Stimulated activated CD4-positive, alpha-beta T cell treated with anti-CD3 and anti-CD28 coated beads, Interleukin-4, amount 100 ng/mL, for 1 hour (primary cell): Measurements from ENCODE around the gene SERP2.

ENCODE experiments used
- DNase-seq: peaks from one replicate; pipeline ENCODE4 v3.0.0-alpha.2; 2020

Gene SERP2

DNA sequence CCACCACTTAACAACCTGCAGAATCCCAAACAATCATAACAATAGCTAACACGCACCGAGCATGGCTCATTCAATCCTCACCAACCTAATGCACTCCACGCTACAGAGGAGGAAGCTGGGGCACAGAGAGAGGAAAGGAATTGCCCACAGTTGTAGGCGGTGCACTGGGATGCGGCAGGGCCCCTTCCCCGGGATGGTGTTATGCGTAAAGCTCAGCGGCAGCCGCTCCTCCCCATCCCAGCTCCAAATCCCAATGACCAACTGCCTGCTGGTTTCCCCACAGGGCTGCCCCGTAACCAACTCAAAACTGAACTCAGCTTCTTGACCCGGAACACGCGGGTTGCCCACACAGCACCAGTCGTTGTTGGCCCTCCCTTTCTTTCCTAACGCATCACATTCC is 42.2 kb downstream of the SERP2 start:
- no peak for DNase-seq

GRCh38 chr13:44416301-44416700 is 42.7 kb downstream of the SERP2 start:
- DNase-seq: no peak

GRCh38 chr13:44416744-44417143 is 43.1 kb downstream of the SERP2 start:
- DNase-seq: no peak

GRCh38 chr13:44417446-44417845 is 43.8 kb downstream of the SERP2 start:
- no peak for DNase-seq

DNA sequence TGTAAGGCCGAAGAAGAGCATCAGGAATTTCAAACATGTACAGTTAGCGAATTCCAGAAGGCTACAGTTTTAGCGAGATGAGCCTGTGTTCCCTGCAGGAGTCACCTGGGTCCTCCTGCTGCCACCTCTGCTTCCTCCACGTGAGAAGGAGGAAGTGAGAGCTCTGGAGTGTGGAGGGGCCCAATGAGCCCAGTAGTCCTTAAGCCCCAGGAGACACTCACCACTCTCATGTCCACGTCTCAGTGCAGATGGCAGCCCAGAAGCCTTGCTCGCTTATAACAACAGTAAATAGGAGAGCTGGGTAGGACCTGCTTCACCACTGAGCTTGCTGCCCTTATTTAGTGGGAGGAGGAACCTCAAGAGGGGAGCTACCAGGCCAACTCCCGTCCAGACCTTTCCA is 44.3 kb downstream of the SERP2 start:
- no peak for DNase-seq

DNA sequence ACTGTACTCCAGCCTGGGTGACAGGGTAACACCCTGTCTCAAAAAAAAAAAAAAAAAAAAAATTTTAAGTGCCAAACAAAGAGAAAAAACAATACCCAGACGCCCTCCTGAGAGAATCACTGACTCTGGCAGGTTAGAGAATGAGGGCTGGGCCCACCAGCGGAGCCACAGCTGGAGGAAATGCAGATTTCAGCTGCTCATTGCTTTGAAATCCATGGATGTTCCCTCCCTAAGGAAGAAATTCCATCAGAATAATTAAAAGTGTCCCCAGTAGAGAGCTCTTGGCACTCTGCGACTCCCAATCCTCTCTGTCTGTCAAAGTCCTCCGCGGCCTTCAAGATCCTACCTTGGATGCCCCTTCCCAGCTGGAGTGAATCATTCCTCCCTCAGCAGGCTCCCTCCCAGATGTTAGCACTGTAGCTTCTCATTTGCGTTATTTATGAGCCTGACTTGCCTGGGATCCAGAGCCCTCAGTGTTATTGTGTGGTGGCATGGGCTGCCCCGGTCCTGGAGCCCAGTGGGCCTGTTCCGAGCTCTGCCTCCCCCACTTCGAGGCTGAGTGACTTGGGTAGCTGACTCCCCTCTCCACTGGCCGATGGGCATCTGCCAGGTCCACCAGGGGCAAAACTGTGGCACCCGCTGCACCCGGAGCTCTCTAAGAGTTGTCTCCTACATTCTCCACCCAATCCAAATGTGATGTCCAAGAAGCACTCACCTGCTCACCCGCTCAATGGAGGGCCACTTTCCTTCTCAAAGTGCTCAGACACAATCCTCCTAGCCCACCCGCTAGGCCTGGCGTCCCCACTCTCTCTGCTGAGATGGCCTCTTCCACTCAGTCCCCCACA is 47.0 kb downstream of the SERP2 start:
- DNase-seq: no peak

DNA sequence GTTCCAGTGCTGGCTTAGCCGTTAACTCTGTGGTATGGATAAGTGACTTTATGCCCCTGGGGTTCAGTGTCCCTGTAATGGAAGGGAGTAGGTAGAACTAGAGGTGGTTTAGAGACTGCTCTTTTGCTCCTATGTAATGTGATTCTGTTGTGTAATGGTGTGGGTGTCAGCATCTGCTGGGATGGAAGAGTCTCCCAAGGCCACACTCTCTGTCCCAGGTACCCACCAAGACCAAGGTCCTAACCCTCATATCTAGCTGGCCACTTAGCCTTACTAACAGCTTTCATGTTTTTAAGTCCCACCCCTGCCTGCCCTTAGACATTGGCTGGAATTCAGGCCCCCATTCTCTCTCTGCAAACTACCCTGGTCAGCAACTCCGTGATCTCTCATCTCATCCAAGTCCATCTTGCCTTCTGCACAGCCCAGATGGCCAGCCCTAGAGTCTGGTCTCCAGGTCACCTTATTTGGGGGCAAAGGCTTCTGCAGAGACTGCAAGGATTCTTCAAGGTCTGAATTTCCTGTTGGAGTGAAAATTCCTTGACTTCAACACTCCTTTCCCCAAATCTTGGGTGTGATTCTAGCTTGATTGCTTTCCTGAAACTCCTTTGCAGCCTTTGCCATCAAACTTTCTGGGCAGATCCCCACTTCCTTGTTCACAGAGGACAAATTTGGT is 48.4 kb downstream of the SERP2 start:
- DNase-seq: no peak

GRCh38 chr13:44422755-44423643 is 49.4 kb downstream of the SERP2 start:
- DNase-seq: no peak

DNA sequence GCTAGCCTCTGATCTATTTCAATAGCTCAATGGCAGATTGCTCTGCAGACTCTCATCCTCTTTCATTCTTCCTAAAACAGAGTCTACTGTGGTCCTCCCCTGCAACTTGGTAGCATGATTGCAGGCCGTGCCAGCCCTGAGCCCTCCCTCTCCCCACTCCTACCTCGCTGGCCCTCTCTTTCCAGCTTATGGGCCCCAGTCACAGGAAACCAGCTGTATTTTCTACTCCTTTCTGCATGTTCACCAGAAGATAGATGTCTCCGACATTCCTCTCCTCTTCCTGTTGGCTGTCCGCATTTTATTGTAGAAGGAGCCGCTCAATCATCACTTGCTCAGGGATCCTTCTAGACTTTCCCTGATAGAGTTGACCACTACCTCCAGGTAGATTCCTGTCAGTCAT is 50.2 kb downstream of the SERP2 start:
- no peak for DNase-seq

DNA sequence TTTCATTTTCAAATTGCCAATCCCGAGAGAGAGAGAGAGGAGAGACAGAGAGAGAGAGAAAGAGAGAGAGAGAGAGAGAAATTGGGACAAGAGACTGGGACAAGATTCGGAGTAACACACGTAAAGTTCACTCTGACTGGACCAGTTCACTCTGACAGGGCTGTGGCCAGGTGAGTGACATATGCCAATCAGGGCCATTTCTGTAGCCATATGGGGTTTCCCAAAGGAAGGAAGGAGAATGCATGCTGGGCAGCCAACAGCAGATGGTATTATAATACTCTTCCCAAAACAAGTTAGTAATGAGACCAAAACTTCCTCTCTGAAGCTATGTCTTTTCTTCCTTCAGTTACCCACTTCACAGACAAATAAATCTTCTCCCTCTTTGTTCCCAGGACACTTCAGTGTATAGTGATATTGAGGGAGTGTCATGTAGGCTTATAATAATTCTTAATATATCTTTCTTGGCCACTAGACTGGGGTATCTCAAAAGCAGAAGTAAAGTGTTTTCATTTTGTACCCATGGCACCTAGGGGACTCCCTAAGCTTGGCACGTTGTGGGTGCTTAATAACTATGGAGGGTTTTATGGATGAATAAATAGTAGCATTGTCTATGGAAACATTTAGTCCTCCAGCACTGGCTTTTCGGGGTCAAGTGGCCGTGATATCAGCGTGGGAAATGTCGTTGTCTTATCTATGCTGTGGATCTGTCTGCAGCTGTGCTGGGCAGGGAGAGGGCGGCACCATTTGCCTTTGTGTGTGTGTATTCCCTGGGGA is 51.6 kb downstream of the SERP2 start:
- no peak for DNase-seq

GRCh38 chr13:44425815-44426078 is 52.1 kb downstream of the SERP2 start:
- DNase-seq: no peak

DNA sequence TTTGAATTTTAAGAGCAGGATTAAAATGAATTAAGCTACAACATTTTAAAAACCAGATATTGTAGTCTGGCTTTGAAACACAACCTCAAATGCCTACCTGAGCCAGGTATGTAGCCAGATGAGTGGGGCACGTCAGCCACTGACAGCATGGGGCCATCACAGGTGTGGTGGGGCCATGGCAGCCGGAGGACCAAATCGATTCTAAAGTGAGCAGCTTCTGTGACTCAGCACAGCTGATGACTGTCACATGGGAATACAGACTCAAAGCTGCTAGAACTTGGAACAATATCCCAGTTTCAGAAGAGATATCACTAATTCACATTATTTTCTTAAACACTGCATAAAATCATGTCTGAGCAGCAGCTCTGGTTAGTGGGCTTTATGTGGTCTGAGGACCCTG is 52.8 kb downstream of the SERP2 start:
- no peak for DNase-seq

DNA sequence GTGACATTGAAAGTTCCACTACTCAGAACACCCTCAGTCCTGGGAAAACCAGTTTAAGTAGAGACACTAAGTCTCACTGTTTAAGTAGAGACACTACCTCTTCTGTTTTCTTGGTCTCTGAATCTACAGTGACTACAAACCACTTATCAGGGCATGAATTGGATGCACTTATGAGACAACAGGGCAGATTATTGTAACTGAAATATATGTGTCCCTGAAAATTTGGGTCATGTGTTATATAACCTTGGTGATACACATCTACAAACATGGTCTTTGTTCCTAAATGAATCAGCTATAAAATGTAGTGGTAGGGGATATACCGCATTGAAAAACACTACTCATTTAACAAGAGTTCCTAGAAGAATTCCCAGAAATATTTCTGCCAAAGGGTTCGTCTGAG is 55.7 kb downstream of the SERP2 start:
- no peak for DNase-seq

DNA sequence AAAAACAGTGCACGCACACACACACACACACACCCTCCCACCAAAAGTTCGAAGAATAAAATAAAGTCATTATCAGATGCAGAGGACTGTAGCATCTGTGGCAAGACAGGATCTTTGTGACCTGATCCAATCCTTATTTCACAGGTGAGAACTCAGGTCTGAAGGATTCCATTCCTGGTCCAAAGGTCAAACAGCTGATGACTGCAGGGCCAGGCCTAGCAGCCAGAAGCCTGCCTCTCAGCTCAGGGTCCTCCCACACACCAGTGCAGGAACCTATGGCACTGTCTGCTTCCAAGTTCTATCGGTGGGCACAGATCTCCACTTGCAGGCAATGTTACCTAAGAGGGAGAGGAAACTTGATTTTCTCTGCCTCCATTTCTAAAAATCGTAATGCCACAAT is 57.5 kb downstream of the SERP2 start:
- DNase-seq: no peak

DNA sequence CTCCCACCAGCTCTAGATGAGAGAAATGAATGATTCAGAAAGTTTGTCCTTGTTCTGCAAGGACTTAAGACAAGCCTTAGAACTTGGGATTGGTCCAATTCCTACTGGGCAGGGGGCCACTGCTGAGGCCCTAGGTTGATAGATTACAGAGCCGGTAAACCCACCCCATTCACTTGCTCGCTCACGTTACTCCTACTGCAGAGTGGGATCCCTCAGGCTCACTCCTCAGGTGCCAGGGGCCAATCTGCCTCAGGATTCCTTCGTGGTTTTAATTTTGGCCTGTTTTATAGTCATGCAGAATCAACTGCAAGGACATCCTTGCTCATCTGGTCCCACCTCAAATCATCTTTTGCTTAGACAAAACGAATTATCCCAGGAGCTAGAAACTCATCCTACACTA is 59.0 kb downstream of the SERP2 start:
- no peak for DNase-seq

DNA sequence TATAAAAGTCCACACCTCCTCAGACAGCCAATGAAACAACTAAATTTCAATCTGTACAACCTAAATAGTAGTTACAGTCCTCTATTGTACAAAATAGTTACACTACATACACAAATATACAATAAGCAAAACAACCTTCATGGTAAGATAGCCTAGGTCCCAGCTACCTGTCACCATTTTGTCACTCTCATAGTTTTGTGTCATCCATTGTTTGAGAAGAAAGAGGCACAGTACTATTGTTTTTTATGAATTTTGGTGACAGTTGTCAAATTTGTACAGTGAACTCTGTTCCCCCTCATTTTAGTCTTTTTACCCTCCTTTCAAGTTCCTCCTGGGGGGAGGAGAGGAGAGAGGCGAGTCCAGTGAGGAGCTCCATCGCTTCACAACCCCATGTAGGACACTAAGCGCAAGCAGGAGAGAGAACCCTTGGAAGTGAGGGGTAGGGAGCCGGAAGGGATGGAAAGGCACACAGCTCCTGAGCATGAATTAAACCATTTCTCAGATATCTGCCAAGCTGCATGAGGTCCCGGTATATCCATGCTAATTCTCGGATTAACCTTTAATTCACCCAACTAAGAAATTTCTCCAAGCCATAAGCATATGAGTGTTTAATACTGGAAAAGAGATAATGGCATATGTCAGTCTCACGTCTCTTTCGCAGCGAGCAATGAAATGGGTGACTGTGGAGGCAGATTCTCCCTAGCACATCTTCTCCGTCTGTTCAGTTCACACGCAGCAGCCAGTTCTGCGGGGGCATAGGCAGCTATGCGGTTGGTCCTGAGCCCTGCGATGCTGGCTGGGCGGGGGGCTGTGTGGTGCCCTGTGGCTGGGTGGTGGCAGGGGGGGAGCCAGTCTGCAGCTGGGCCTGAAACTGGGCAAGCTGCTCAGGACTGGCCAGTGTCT is 60.5 kb downstream of the SERP2 start:
- DNase-seq: no peak

DNA sequence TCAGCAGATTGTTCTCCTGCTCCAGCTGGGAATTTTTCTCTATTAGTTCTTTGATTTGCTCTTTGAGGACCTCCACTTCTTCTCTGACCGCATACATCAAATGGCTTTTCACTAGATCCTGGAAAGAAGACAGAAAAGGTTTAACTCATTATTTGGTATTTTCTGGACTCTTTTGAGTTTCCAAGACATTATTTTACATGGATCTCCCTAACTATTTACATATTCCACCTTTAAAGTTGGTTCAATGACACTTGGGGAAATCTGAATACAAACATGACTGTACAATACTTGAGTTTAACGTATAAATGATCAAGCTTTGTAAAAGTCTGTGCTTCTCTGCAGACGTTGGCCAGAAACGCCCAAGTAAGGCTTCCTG is 61.1 kb downstream of the SERP2 start:
- no peak for DNase-seq

DNA sequence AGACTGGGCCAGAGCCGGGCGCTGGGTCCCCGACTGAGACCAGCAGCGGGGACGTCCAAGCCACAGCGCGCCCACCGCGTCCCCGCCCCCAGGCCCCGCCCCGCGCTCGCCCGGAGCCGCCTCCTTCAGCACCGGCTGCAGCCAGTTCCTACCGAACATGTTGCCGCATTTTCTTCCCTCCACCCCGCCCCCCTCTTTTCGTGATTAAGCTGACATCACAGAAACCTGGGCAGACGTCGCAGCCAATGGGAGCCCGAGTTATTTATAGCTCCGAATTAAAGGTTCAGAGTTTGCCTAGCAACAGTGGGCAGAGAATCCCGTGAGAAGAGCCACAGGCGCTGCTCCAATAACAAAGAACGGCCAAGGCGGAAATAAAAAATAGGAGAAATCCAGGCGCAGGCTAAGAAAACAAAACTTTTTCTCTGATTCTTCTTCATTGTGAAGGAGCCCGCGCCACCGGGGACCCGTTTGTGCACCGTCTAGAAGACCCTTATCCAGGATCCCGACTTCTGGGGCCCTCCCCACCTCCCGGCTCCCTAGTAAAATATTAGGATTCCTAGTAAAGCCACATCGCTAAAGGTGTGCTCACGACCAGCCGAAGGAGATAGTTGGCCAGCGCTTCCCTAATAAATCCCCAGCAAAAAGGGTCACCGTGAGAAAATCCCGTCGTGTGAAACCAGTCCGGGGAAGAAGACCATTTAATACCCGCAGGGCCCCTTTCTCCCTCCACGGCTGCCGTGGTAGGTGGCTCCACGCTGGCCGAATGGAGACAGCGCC is 61.7 kb downstream of the SERP2 start:
- peak; percentile 86 for DNase-seq

DNA sequence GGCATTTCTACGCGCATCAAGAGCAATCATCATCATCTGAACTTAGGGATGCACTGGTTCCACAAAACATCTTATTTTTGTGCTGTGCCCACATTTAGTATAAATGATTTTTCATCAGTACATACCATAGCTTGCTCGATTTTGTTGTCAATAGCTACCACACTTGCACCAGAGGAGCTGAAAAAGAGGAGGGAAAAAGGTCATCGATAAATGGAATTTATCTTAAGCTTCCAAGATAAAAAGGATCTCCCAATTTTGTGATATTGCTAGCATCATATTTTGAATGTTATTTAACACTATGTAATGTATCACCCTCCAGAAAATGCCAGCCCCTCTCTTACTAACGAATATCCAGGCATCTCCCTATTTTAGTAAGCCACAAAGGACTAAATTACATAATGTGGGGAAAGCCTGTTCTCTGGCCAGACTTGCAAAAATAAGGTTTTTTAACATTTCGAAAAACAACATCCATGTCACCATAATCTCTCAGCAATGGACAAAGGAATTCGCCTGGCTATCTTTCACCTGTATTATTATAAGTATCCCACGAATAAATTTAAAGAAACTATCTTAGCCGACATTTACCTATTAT is 62.4 kb downstream of the SERP2 start:
- no peak for DNase-seq

DNA sequence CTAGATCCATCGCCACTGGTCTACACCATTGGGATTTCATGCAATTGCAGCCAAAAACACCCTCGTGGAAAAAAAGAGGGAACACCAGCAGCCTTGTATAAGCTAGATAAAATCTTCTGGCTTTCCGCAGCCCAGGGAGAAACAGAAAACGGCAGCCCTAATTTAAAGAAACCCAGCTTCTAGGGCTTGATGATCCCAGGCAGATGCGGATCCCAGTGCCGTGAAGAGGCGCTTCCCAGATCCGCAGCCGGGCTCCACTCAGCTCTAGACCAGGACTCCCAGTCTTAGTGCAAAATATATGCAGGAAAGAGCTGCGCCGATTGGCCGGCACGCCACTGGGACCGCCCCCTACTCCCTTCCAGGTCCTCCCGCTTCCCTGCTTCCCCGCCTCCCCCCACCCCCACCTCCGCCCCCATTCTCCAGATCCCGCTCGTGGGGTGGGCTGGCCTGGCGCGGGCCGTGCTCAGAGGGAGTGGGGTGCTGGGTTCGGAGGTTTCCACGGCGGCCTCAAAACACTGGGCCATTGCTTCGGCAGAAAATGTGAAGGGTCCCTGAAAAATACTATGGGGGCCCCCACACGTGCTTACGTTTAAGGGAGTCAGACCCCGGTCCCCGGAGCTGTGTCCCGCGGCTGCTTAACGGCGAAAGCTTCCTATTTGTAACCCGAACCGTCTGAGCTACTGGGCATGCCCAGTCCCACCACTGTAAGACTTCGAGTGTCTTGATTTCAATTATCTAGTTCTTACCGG is 63.1 kb downstream of the SERP2 start:
- DNase-seq: peak; percentile 39
